Measurements from ENCODE around the gene TBXA2R. TPM values are rescaled to one million over a fixed set of nuclear protein-coding genes. Genes with fewer than 3 reads are reported as not detected.
"Not testable (repeated sequence)": the region's sequence is repeated elsewhere in the genome, so short reads cannot be mapped to it uniquely, and the experiment has no call there.

The TBXA2R gene
- polyA plus RNA-seq, 1 donor = 1.3 TPM

GRCh38 chr19:3648037-3648905 lies 41.6 kb upstream of the TBXA2R start:
- DNase-seq = no peak
- Histone ChIP-seq H3K9me3 (ENCODE audit: control insufficient read depth, low read depth, low read length) (peaks cover 4% of the 10 kb centered on the region), H3K4me3 (ENCODE audit: low read length) (no peak overlapping the region), H3K36me3 (ENCODE audit: control insufficient read depth, insufficient read depth, low read length) (peaks cover 49% of the 10 kb centered on the region), H3K4me1 (ENCODE audit: control insufficient read depth, insufficient read depth, low read length) (no peaks in the 10 kb centered on the region), H3K27ac (ENCODE audit: low read length) (no peak overlapping the region), H3K27me3 (ENCODE audit: control insufficient read depth, insufficient read depth, low read length) (no peaks in the 10 kb centered on the region)
- WGBS (ENCODE audit: insufficient coverage, low lambda C conversion rate) = no CpG with 5 or more reads among the region's 33 CpGs

- peaks cover 45% of the 10 kb centered on the region for H3K36me3 ChIP-seq (ENCODE audit: control insufficient read depth, insufficient read depth, low read length)
- not testable (repeated sequence) for H3K27ac ChIP-seq (ENCODE audit: low read length); DNase-seq; H3K9me3 ChIP-seq (ENCODE audit: control insufficient read depth, low read depth, low read length); H3K4me3 ChIP-seq (ENCODE audit: low read length); H3K27me3 ChIP-seq (ENCODE audit: control insufficient read depth, insufficient read depth, low read length); H3K4me1 ChIP-seq (ENCODE audit: control insufficient read depth, insufficient read depth, low read length)
- no CpG with 5 or more reads among the region's 5 CpGs for WGBS (ENCODE audit: insufficient coverage, low lambda C conversion rate)
These were observed 40.4 kb upstream of the TBXA2R start for GRCh38 chr19:3647102-3647501.

- Histone ChIP-seq H3K4me1 (ENCODE audit: control insufficient read depth, insufficient read depth, low read length) (no peaks in the 10 kb centered on the region), H3K27ac (ENCODE audit: low read length) (no peak overlapping the region), H3K27me3 (ENCODE audit: control insufficient read depth, insufficient read depth, low read length) (no peaks in the 10 kb centered on the region), H3K36me3 (ENCODE audit: control insufficient read depth, insufficient read depth, low read length) (peaks cover 45% of the 10 kb centered on the region), H3K9me3 (ENCODE audit: control insufficient read depth, low read depth, low read length) (peaks cover 7% of the 10 kb centered on the region), H3K4me3 (ENCODE audit: low read length) (no peak overlapping the region)
- DNase-seq = no peak
- no CpG with 5 or more reads among the region's 23 CpGs for WGBS (ENCODE audit: insufficient coverage, low lambda C conversion rate)
These were observed 39.8 kb upstream of the TBXA2R start for GRCh38 chr19:3646336-3647092.

- H3K27me3 ChIP-seq (ENCODE audit: control insufficient read depth, insufficient read depth, low read length) = no peaks in the 10 kb centered on the region
- H3K36me3 ChIP-seq (ENCODE audit: control insufficient read depth, insufficient read depth, low read length) = peaks cover 46% of the 10 kb centered on the region
- H3K4me1 ChIP-seq (ENCODE audit: control insufficient read depth, insufficient read depth, low read length) = no peaks in the 10 kb centered on the region
- peaks cover 7% of the 10 kb centered on the region for H3K9me3 ChIP-seq (ENCODE audit: control insufficient read depth, low read depth, low read length)
- 80% methylated on average over 1 of the region's 21 CpGs for WGBS (ENCODE audit: insufficient coverage, low lambda C conversion rate)
- no peak overlapping the region for H3K27ac ChIP-seq (ENCODE audit: low read length)
- no peak overlapping the region for H3K4me3 ChIP-seq (ENCODE audit: low read length)
- DNase-seq = no peak
These were observed 39.1 kb upstream of the TBXA2R start for GRCh38 chr19:3645726-3646125.

GRCh38 chr19:3645067-3645396 lies 38.4 kb upstream of the TBXA2R start:
- no CpG with 5 or more reads among the region's 11 CpGs for WGBS (ENCODE audit: insufficient coverage, low lambda C conversion rate)
- H3K27ac ChIP-seq (ENCODE audit: low read length) = no peak overlapping the region
- H3K4me3 ChIP-seq (ENCODE audit: low read length) = no peak overlapping the region
- H3K4me1 ChIP-seq (ENCODE audit: control insufficient read depth, insufficient read depth, low read length) = no peaks in the 10 kb centered on the region
- H3K9me3 ChIP-seq (ENCODE audit: control insufficient read depth, low read depth, low read length) = peaks cover 7% of the 10 kb centered on the region
- no peaks in the 10 kb centered on the region for H3K27me3 ChIP-seq (ENCODE audit: control insufficient read depth, insufficient read depth, low read length)
- no peak for DNase-seq
- H3K36me3 ChIP-seq (ENCODE audit: control insufficient read depth, insufficient read depth, low read length) = peaks cover 41% of the 10 kb centered on the region

GRCh38 chr19:3644351-3645066 lies 37.8 kb upstream of the TBXA2R start:
- H3K4me3 ChIP-seq (ENCODE audit: low read length) = no peak overlapping the region
- H3K9me3 ChIP-seq (ENCODE audit: control insufficient read depth, low read depth, low read length) = peaks cover 7% of the 10 kb centered on the region
- no peaks in the 10 kb centered on the region for H3K4me1 ChIP-seq (ENCODE audit: control insufficient read depth, insufficient read depth, low read length)
- no peak for DNase-seq
- H3K27ac ChIP-seq (ENCODE audit: low read length) = no peak overlapping the region
- H3K36me3 ChIP-seq (ENCODE audit: control insufficient read depth, insufficient read depth, low read length) = peaks cover 43% of the 10 kb centered on the region
- no peaks in the 10 kb centered on the region for H3K27me3 ChIP-seq (ENCODE audit: control insufficient read depth, insufficient read depth, low read length)
- no CpG with 5 or more reads among the region's 19 CpGs for WGBS (ENCODE audit: insufficient coverage, low lambda C conversion rate)

GRCh38 chr19:3643674-3644313 lies 37.1 kb upstream of the TBXA2R start:
- peaks cover 50% of the 10 kb centered on the region for H3K36me3 ChIP-seq (ENCODE audit: control insufficient read depth, insufficient read depth, low read length)
- no CpG with 5 or more reads among the region's 28 CpGs for WGBS (ENCODE audit: insufficient coverage, low lambda C conversion rate)

GRCh38 chr19:3642987-3643673 lies 36.5 kb upstream of the TBXA2R start:
- Histone ChIP-seq H3K9me3 (ENCODE audit: control insufficient read depth, low read depth, low read length) (peaks cover 7% of the 10 kb centered on the region), H3K36me3 (ENCODE audit: control insufficient read depth, insufficient read depth, low read length) (peaks cover 55% of the 10 kb centered on the region), H3K27me3 (ENCODE audit: control insufficient read depth, insufficient read depth, low read length) (no peaks in the 10 kb centered on the region), H3K4me1 (ENCODE audit: control insufficient read depth, insufficient read depth, low read length) (no peaks in the 10 kb centered on the region), H3K4me3 (ENCODE audit: low read length) (no peak overlapping the region), H3K27ac (ENCODE audit: low read length) (no peak overlapping the region)
- WGBS (ENCODE audit: insufficient coverage, low lambda C conversion rate) = no CpG with 5 or more reads among the region's 36 CpGs
- DNase-seq = no peak

More at GRCh38 chr19:3643674-3644313, 37.1 kb upstream of the TBXA2R start:
- Histone ChIP-seq H3K27me3 (ENCODE audit: control insufficient read depth, insufficient read depth, low read length) (no peaks in the 10 kb centered on the region), H3K4me3 (ENCODE audit: low read length) (no peak overlapping the region), H3K9me3 (ENCODE audit: control insufficient read depth, low read depth, low read length) (peaks cover 7% of the 10 kb centered on the region), H3K4me1 (ENCODE audit: control insufficient read depth, insufficient read depth, low read length) (no peaks in the 10 kb centered on the region), H3K27ac (ENCODE audit: low read length) (no peak overlapping the region)
- DNase-seq = no peak

- no CpG with 5 or more reads among the region's 17 CpGs for WGBS (ENCODE audit: insufficient coverage, low lambda C conversion rate)
- no peak overlapping the region for H3K27ac ChIP-seq (ENCODE audit: low read length)
- H3K4me3 ChIP-seq (ENCODE audit: low read length) = no peak overlapping the region
- no peaks in the 10 kb centered on the region for H3K4me1 ChIP-seq (ENCODE audit: control insufficient read depth, insufficient read depth, low read length)
- no peak for DNase-seq
- peaks cover 59% of the 10 kb centered on the region for H3K36me3 ChIP-seq (ENCODE audit: control insufficient read depth, insufficient read depth, low read length)
- H3K27me3 ChIP-seq (ENCODE audit: control insufficient read depth, insufficient read depth, low read length) = no peaks in the 10 kb centered on the region
- peaks cover 7% of the 10 kb centered on the region for H3K9me3 ChIP-seq (ENCODE audit: control insufficient read depth, low read depth, low read length)
These were observed 35.6 kb upstream of the TBXA2R start for GRCh38 chr19:3642296-3642695.

All from large intestine (tissue), 3 donors.